KMS-11 (cell line): ENCODE data around the gene SIX2.

Source experiments
- H2AFZ ChIP-seq: fragments of 200-600 bp; sonication (generic); 2 replicates; pipeline ENCODE4 v1.6.1; 2016; ENCODE audit warnings: antibody characterized with exemption, mixed run types, low read depth
- H3K27ac ChIP-seq: fragments of 200-600 bp; sonication (generic); 2 replicates; pipeline ENCODE4 v1.6.1; 2016; ENCODE audit warnings: mild to moderate bottlenecking, mixed run types
- H3K27me3 ChIP-seq: fragments of 200-600 bp; sonication (generic); 2 replicates; pipeline ENCODE4 v1.6.1; 2017; ENCODE audit warnings: mild to moderate bottlenecking, low read depth, mixed run types, moderate library complexity; ENCODE audit not compliant: insufficient read depth
- H3K36me3 ChIP-seq: fragments of 200-600 bp; sonication (generic); 2 replicates; pipeline ENCODE4 v1.6.1; 2017; ENCODE audit warnings: mild to moderate bottlenecking, mixed run types; ENCODE audit not compliant: insufficient read depth
- H3K4me1 ChIP-seq: fragments of 200-600 bp; sonication (generic); 2 replicates; pipeline ENCODE4 v1.6.1; 2016; ENCODE audit warnings: mild to moderate bottlenecking, low read depth, mixed run types; ENCODE audit not compliant: poor library complexity, severe bottlenecking
- H3K4me2 ChIP-seq: fragments of 200-600 bp; sonication (generic); 2 replicates; pipeline ENCODE4 v1.7.0; 2016; ENCODE audit warnings: mild to moderate bottlenecking, mixed run types
- H3K4me3 ChIP-seq: fragments of 200-600 bp; sonication (generic); IDR thresholded peaks from 2 replicates; pipeline ENCODE4 v1.6.1; 2017; ENCODE audit warnings: low read depth, low read length, mixed read lengths; ENCODE audit not compliant: insufficient read depth
- H3K79me2 ChIP-seq: fragments of 200-600 bp; sonication (generic); 2 replicates; pipeline ENCODE4 v1.6.1; 2016; ENCODE audit warnings: low read depth, mixed run types; ENCODE audit not compliant: insufficient read depth
- H3K9ac ChIP-seq: fragments of 200-600 bp; sonication (generic); 2 replicates; pipeline ENCODE4 v1.6.1; 2016; ENCODE audit warnings: mild to moderate bottlenecking, mixed run types
- H4K20me1 ChIP-seq: fragments of 200-600 bp; sonication (generic); 2 replicates; pipeline ENCODE4 v1.6.1; 2016; ENCODE audit warnings: mild to moderate bottlenecking, mixed run types; ENCODE audit not compliant: insufficient read depth
- TF ChIP-seq, protein P1 (sequence below): fragments of 200-600 bp; sonication (generic); conservative IDR thresholded peaks from 2 replicates; pipeline ENCODE4 v1.6.1; 2017; ENCODE audit warnings: low read depth, mild to moderate bottlenecking, antibody characterized with exemption, low read length, moderate library complexity, mixed read lengths

The SIX2 gene

DNA sequence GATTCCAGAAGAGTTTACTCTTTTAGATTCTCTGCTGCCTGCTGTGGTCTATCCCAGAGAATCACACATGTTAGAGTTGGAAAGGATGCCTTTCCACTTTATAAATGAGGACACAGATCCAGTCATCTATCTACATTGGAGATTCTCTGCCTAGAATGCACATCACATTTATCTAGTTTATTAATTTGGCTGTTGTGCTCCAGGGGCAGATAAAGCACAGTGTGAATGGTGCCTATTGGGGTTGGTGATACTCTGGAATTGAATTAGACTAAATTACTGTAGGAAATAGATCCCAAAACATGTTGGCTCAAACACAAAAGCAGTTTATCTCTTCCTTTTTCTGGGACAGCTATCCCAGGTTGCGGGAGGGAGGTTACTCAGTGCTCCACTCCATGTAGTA, 14.9 kb downstream of the SIX2 start:
- no peak overlapping the region for H3K4me3 ChIP-seq
- no peak overlapping the region for H3K4me2 ChIP-seq
- no peaks in the 10 kb centered on the region for H4K20me1 ChIP-seq
- no peaks in the 10 kb centered on the region for H3K27me3 ChIP-seq
- H3K4me1 ChIP-seq, result no peaks in the 10 kb centered on the region
- H2AFZ ChIP-seq, result no peak overlapping the region
- no peaks in the 10 kb centered on the region for H3K36me3 ChIP-seq
- H3K79me2 ChIP-seq, result no peaks in the 10 kb centered on the region
- H3K27ac ChIP-seq, result no peak overlapping the region
- H3K9ac ChIP-seq, result no peak overlapping the region
- TF ChIP-seq, protein P1, sequence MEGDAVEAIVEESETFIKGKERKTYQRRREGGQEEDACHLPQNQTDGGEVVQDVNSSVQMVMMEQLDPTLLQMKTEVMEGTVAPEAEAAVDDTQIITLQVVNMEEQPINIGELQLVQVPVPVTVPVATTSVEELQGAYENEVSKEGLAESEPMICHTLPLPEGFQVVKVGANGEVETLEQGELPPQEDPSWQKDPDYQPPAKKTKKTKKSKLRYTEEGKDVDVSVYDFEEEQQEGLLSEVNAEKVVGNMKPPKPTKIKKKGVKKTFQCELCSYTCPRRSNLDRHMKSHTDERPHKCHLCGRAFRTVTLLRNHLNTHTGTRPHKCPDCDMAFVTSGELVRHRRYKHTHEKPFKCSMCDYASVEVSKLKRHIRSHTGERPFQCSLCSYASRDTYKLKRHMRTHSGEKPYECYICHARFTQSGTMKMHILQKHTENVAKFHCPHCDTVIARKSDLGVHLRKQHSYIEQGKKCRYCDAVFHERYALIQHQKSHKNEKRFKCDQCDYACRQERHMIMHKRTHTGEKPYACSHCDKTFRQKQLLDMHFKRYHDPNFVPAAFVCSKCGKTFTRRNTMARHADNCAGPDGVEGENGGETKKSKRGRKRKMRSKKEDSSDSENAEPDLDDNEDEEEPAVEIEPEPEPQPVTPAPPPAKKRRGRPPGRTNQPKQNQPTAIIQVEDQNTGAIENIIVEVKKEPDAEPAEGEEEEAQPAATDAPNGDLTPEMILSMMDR, result no peak

DNA sequence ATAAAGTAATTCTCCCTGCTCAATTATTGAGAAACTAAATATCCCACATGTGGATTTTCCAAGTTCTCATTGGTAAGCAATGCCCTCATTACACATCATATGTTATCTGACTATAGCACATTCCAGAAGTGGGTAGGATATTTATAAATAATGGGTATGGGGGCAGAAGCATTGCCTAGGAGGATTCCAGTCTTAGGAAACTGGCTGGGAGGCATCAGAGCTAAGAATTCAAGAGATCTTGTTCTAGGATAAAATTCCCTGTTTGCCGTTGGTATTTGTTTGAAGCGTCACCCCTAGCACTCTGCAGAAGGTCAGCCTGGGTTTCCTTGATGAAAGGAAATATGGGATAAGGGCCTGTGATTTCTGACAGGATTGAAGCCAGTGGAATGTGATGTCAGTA, 20.1 kb downstream of the SIX2 start:
- Histone ChIP-seq H3K27me3 (no peaks in the 10 kb centered on the region), H3K4me1 (no peaks in the 10 kb centered on the region), H3K36me3 (no peaks in the 10 kb centered on the region), H2AFZ (no peak overlapping the region), H3K4me2 (no peak overlapping the region), H3K79me2 (no peaks in the 10 kb centered on the region), H4K20me1 (no peaks in the 10 kb centered on the region), H3K4me3 (no peak overlapping the region), H3K9ac (no peak overlapping the region), H3K27ac (no peak overlapping the region)
- TF ChIP-seq, protein P1, result no peak

DNA sequence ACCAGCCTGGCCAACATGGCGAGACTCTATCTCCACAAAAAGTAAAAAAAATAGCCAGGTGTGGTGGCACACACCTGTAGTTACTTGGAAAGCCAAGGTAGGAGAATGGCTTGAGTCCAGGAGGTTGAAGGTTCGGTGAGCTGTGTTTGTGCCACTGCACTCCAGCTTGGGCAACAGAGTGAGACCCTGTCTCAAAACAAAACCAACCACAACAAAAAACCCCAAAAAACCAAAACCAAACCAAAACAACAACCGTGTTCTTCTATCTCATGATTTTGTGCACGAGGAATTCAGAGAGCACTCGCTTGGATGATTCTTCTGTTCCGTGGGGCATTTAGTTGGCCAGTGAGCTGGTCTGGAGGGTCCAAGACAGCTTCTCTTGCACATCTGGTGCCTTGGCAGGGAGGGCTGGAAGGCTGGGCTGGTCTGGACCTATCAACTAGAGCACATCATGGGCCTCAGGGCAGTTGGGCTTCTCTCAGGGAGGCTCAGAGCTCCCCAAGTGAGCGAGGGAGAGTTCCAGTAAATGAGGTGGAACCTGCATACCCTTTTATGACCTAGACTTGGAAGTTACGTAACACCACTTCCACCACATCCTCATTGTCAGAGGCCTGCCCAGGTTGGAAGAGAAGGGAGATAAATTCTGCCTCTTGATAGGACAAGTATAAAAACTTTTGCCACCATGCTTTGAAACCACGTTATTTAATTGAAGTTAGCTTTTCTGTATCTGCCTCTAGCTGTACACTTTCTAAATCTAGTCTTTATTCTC, 25.2 kb downstream of the SIX2 start:
- Histone ChIP-seq H3K79me2 (no peaks in the 10 kb centered on the region), H3K27ac (no peak overlapping the region), H3K4me3 (no peak overlapping the region), H3K9ac (no peak overlapping the region), H2AFZ (no peak overlapping the region), H4K20me1 (no peaks in the 10 kb centered on the region), H3K4me1 (peaks cover 4% of the 10 kb centered on the region), H3K4me2 (no peak overlapping the region), H3K36me3 (no peaks in the 10 kb centered on the region), H3K27me3 (no peaks in the 10 kb centered on the region)
- TF ChIP-seq, protein P1, result no peak

DNA sequence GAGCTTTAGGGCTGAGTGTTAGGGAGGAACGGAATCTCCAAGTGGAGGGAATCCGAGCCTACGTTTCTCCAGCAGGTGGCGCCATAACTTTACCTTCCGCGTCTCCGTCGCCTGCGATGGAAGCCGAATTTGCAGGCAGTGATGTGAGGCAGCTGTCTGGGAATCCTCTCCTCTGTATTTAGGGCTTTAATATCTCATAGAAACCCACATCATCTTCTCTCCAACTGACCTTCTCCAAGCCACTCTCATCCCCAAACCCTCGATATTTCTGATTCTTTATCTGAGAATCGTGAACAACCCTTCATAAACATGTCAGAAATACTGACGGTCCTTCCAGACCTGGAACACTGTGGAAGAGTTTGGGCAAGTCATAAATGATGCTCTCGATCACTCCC, 27.5 kb downstream of the SIX2 start:
- Histone ChIP-seq H3K4me3 (no peak overlapping the region), H4K20me1 (no peaks in the 10 kb centered on the region), H3K4me2 (peak overlapping the region; percentile 36), H3K36me3 (no peaks in the 10 kb centered on the region), H3K9ac (no peak overlapping the region), H3K4me1 (peaks cover 4% of the 10 kb centered on the region), H3K27ac (no peak overlapping the region), H3K27me3 (no peaks in the 10 kb centered on the region), H2AFZ (peak overlapping the region; percentile 62), H3K79me2 (no peaks in the 10 kb centered on the region)
- TF ChIP-seq, protein P1, result peak; percentile 93
